ENCODE measurements around the gene LHX3.
A peak's percentile ranks its signal among the peaks of the same experiment; 100 is the strongest.

Gene LHX3

GRCh38 chr9:136229096-136230065 is 24.5 kb upstream of the LHX3 start:
- no peak for TF ChIP-seq ARNTL (CRISPR knock-in tag; IDR thresholded peaks at IDR 0.05; ENCODE audit: borderline replicate concordance, low read depth)
- TF ChIP-seq, protein P1, sequence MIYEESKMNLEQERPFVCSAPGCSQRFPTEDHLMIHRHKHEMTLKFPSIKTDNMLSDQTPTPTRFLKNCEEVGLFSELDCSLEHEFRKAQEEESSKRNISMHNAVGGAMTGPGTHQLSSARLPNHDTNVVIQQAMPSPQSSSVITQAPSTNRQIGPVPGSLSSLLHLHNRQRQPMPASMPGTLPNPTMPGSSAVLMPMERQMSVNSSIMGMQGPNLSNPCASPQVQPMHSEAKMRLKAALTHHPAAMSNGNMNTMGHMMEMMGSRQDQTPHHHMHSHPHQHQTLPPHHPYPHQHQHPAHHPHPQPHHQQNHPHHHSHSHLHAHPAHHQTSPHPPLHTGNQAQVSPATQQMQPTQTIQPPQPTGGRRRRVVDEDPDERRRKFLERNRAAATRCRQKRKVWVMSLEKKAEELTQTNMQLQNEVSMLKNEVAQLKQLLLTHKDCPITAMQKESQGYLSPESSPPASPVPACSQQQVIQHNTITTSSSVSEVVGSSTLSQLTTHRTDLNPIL (CRISPR knock-in tag; IDR thresholded peaks at IDR 0.05; ENCODE audit: low read depth), result no peak
- no peak for TF ChIP-seq ZFP3 (CRISPR knock-in tag; IDR thresholded peaks at IDR 0.05)
- no peak for TF ChIP-seq TOX (CRISPR knock-in tag; IDR thresholded peaks at IDR 0.05; ENCODE audit: borderline replicate concordance)
- no peak for TF ChIP-seq CSDC2 (CRISPR knock-in tag; IDR thresholded peaks at IDR 0.05)
- ATAC-seq, result no peak

- ATAC-seq, result peak; percentile 71
- TF ChIP-seq TOX (CRISPR knock-in tag; IDR thresholded peaks at IDR 0.05; ENCODE audit: borderline replicate concordance) (no peak), RARB (CRISPR knock-in tag; IDR thresholded peaks at IDR 0.05) (no peak), GLIS3 (CRISPR knock-in tag; IDR thresholded peaks at IDR 0.05) (no peak), OSR1 (CRISPR knock-in tag; IDR thresholded peaks at IDR 0.05) (no peak)
Measured at GRCh38 chr9:136228107-136228875, 23.4 kb upstream of the LHX3 start.

- no peak for TF ChIP-seq PATZ1 (CRISPR knock-in tag; IDR thresholded peaks at IDR 0.05; ENCODE audit: borderline replicate concordance)
- TF ChIP-seq CSDC2 (CRISPR knock-in tag; IDR thresholded peaks at IDR 0.05), result no peak
- no peak for TF ChIP-seq ARNTL (CRISPR knock-in tag; IDR thresholded peaks at IDR 0.05; ENCODE audit: borderline replicate concordance, low read depth)
- no peak for TF ChIP-seq GLIS3 (CRISPR knock-in tag; IDR thresholded peaks at IDR 0.05)
- TF ChIP-seq TCF4 (CRISPR knock-in tag; IDR thresholded peaks at IDR 0.05; ENCODE audit: borderline replicate concordance), result no peak
- no peak for TF ChIP-seq ZC3H10 (CRISPR knock-in tag; IDR thresholded peaks at IDR 0.05)
- TF ChIP-seq ESRRG (CRISPR knock-in tag; IDR thresholded peaks at IDR 0.05), result no peak
- TF ChIP-seq ZFP30 (CRISPR knock-in tag; IDR thresholded peaks at IDR 0.05), result no peak
- TF ChIP-seq, protein P1 (CRISPR knock-in tag; IDR thresholded peaks at IDR 0.05; ENCODE audit: low read depth), result no peak
- TF ChIP-seq TSHZ2 (CRISPR knock-in tag; IDR thresholded peaks at IDR 0.05), result no peak
- TF ChIP-seq PPARA (CRISPR knock-in tag; IDR thresholded peaks at IDR 0.05; ENCODE audit: borderline replicate concordance), result no peak
- no peak for TF ChIP-seq CSRNP3 (CRISPR knock-in tag; IDR thresholded peaks at IDR 0.05)
- TF ChIP-seq ZNF70 (CRISPR knock-in tag; IDR thresholded peaks at IDR 0.05), result no peak
- TF ChIP-seq SNAI2 (CRISPR knock-in tag; IDR thresholded peaks at IDR 0.05), result no peak
- TF ChIP-seq OSR1 (CRISPR knock-in tag; IDR thresholded peaks at IDR 0.05), result no peak
- TF ChIP-seq RARB (CRISPR knock-in tag; IDR thresholded peaks at IDR 0.05), result no peak
- no peak for TF ChIP-seq BACH2 (CRISPR knock-in tag; IDR thresholded peaks at IDR 0.05; ENCODE audit: borderline replicate concordance)
- TF ChIP-seq ISL1 (CRISPR knock-in tag; IDR thresholded peaks at IDR 0.05), result no peak
- no peak for TF ChIP-seq ZNF565 (CRISPR knock-in tag; conservative IDR thresholded peaks at IDR 0.05; ENCODE audit: low read depth)
- no peak for ATAC-seq
Measured at GRCh38 chr9:136226680-136227407, 21.9 kb upstream of the LHX3 start.
